CD4-positive, alpha-beta memory T cell (primary cell): ENCODE measurements around the gene CTBS. TPM values are rescaled to one million over a fixed set of nuclear protein-coding genes. Genes with fewer than 3 reads are reported as not detected.

ENCODE experiments used
- CTCF ChIA-PET: fragments of 350-600 bp; sonication (Branson Sonifier 250); formaldehyde crosslinking; loops from one replicate; lab custom pipeline; 2021; ENCODE audit warnings: inconsistent platforms; ENCODE audit not compliant: partially characterized antibody; lab: Charles Lee
- POLR2A ChIA-PET: fragments of 350-600 bp; sonication (Branson Sonifier 250); formaldehyde crosslinking; loops from one replicate; lab custom pipeline; 2021; ENCODE audit not compliant: partially characterized antibody; lab: Charles Lee
- DNase-seq, 5 donors: peaks; one replicate each; pipeline versions ENCODE4 v3.0.0 to v3.0.0-alpha.2; 2020 to 2022; ENCODE audit warnings: mixed read lengths in 1 of 5
- H3K27ac ChIP-seq: one replicate; pipeline ENCODE4 v1.7.0; 2013; ENCODE audit warnings: low read depth, low read length
- H3K27me3 ChIP-seq: 2 replicates; pipeline ENCODE4 v1.7.0; 2013; ENCODE audit warnings: mild to moderate bottlenecking, low read length, moderate library complexity; ENCODE audit not compliant: insufficient read depth
- H3K36me3 ChIP-seq: 2 replicates; pipeline ENCODE4 v1.7.0; 2013; ENCODE audit warnings: mild to moderate bottlenecking, low read length, moderate library complexity; ENCODE audit not compliant: insufficient read depth
- H3K4me1 ChIP-seq: 2 replicates; pipeline ENCODE4 v1.7.0; 2013; ENCODE audit warnings: mild to moderate bottlenecking, low read length, moderate library complexity; ENCODE audit not compliant: insufficient read depth
- H3K4me3 ChIP-seq, 2 donors: one replicate each; pipeline ENCODE4 v1.7.0; 2013; ENCODE audit warnings: low read length in 2 of 2, mild to moderate bottlenecking in 1 of 2
- H3K9me3 ChIP-seq, 2 donors: one replicate each; pipeline ENCODE4 v1.7.0; 2013; ENCODE audit warnings: low read length in 2 of 2, control low read depth in 1 of 2; ENCODE audit not compliant: control insufficient read depth in 1 of 2
- H3K27ac Mint-ChIP-seq, 7 donors: one replicate each; pipeline ENCODE4 v1.8.0; 2020 to 2021; ENCODE audit warnings: mixed read lengths in 7 of 7, mild to moderate bottlenecking in 6 of 7, inconsistent platforms in 3 of 7, moderate library complexity in 3 of 7
- H3K27me3 Mint-ChIP-seq, 2 donors: one replicate each; pipeline ENCODE4 v1.8.0; 2020 to 2021; ENCODE audit warnings: mixed read lengths in 2 of 2
- H3K36me3 Mint-ChIP-seq, 2 donors: one replicate each; pipeline ENCODE4 v1.8.0; 2020 to 2021; ENCODE audit warnings: mixed read lengths in 2 of 2, inconsistent platforms in 1 of 2, mild to moderate bottlenecking in 1 of 2
- H3K4me1 Mint-ChIP-seq, 4 donors: one replicate each; pipeline ENCODE4 v1.8.0; 2020 to 2021; ENCODE audit warnings: mixed read lengths in 4 of 4, mild to moderate bottlenecking in 1 of 4
- H3K4me3 Mint-ChIP-seq, 8 donors: one replicate each; pipeline ENCODE4 v1.8.0; 2020 to 2021; ENCODE audit warnings: mixed read lengths in 8 of 8, mild to moderate bottlenecking in 7 of 8, moderate library complexity in 6 of 8, inconsistent platforms in 3 of 8
- H3K9me3 Mint-ChIP-seq, 8 donors: one replicate each; pipeline ENCODE4 v1.8.0; 2020 to 2021; ENCODE audit warnings: mixed read lengths in 8 of 8, mild to moderate bottlenecking in 5 of 8, inconsistent platforms in 3 of 8, moderate library complexity in 1 of 8
- intact Hi-C: fragments of 100-400 bp; cut with micrococcal nuclease; formaldehyde crosslinking; loops from one replicate; pipeline ENCODE4 v1.15.1; 2023
- polyA plus RNA-seq, 2 donors: library from polyadenylated mRNA; unstranded; fragments of 300-500 nt; fragmentation: Illumina TruSeq; gene quantifications; one replicate each; pipeline ENCODE4 v1.2.3, GENCODE V29; 2021
- total RNA-seq, 2 experiments: library from RNA; stranded (reverse); gene quantifications; one replicate each; pipeline ENCODE4 v1.2.3, GENCODE V29; 2021

CTBS gene, protein sequence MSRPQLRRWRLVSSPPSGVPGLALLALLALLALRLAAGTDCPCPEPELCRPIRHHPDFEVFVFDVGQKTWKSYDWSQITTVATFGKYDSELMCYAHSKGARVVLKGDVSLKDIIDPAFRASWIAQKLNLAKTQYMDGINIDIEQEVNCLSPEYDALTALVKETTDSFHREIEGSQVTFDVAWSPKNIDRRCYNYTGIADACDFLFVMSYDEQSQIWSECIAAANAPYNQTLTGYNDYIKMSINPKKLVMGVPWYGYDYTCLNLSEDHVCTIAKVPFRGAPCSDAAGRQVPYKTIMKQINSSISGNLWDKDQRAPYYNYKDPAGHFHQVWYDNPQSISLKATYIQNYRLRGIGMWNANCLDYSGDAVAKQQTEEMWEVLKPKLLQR
- 10 to 100 TPM; 17.4 to 18.2 TPM for total RNA-seq
- 10 to 100 TPM; 21.7 to 25.4 TPM for polyA plus RNA-seq

DNA sequence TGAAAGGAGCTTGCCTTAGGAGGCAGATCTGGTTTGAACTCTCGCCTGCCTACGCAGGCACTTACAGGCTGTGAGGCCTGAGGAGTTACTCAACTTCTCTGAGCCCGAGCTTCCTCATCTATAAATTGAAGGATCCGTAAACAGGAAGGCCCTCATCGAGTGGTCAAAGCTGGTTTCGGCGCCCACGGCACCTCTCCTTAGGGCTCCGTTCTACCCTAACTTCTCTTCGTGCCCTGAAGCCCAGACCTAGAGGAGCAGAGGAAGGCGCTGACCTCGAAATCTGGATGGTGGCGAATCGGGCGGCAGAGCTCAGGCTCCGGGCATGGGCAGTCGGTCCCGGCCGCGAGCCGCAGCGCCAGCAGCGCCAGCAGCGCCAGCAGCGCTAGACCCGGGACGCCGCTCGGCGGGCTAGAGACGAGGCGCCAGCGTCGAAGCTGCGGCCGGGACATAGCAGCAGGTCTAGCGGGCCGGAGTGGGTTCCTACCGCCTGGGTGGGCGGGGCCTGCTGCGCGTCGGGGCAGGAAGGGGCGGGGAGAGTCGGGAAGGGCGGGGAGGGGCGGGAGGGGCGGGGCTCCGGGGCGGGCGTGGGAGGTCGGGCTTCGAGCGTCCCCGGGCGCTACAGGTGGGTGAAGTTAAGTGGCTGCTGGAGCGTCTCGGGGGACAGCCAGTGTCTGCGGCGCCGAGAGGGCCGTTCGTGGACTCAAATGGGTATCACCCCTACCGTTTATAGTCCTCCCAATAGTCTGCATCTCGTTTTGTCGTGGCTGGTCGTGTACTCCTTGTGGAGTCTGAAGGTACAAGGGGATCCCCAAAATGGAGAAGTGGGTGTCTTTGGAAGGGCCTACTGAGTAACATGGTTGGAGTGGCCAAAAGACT is at the start of gene CTBS:
TSS of gene CTBS (minus strand) at position 474 of the 876 bp plus-strand sequence. CDS start at position 449, 25 bp downstream.
- POLR2A ChIA-PET, result interaction anchor here (0.5 to 4.1 kb wide), 28 partner anchors 9 to 702 kb away, joined by 3 to 75 read pairs (median 4); partner anchors contain the start of genes BCL10, GNG5, PRKACB and RPF1
- Histone ChIP-seq H3K36me3 (no peaks in the 10 kb centered on the region), H3K4me1 (peaks cover 37% of the 10 kb centered on the region), H3K27me3 (no peaks in the 10 kb centered on the region), H3K9me3 (no peaks in the 10 kb centered on the region), H3K4me3 (peak within 1 kb of the TSS; percentile 78 to 97), H3K27ac (peak within 1 kb of the TSS; percentile 98)
- peak; percentile 80 to 84 (median 83) for DNase-seq
- H3K36me3 Mint-ChIP-seq, result peaks cover 11 to 17% of the 10 kb centered on the region in 2 donors
- H3K27me3 Mint-ChIP-seq, result no peaks in the 10 kb centered on the region
- H3K4me1 Mint-ChIP-seq, result peaks cover 29 to 46% (median 39%) of the 10 kb centered on the region in 4 donors
- no peaks in the 10 kb centered on the region for H3K9me3 Mint-ChIP-seq
- peak within 1 kb of the TSS; percentile 96 to 99 (median 98) for H3K4me3 Mint-ChIP-seq
- peak within 1 kb of the TSS; percentile 99 to 100 (median 100) for H3K27ac Mint-ChIP-seq
- intact Hi-C loops, result loop anchor here (1.0 to 5.0 kb wide), 8 partner anchors 47 to 703 kb away; partner anchors contain the start of genes BCL10, GNG5, PRKACB and RPF1
- CTCF ChIA-PET, result interaction anchor here (0.7 to 2.6 kb wide), 16 partner anchors 11 to 433 kb away, joined by 3 to 15 read pairs (median 3); partner anchors contain the start of genes GNG5, PRKACB, RPF1 and SPATA1

DNA sequence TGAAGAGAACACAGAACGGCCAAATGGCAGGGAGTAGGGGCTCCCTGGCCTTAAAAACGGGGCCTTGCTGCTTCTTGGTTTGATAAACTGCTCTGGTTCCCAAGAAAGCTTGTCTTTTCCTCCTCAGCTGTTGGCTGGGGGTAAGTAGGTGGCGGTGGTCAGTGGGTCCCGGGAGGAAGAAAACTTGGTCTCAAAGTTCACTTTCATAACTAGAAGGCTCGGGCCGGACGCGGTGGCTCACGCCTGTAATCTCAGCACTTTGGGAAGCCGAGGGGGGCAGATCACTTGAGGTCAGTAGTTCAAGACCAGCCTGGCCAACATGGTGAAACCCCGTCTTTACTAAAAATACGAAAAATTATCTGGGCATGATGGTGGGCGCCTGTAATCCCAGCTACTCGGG is 47.3 kb upstream of the CTBS start:
- Mint-ChIP-seq H3K4me1 (peaks cover 3 to 19% (median 5%) of the 10 kb centered on the region in 4 donors), H3K9me3 (no peaks in the 10 kb centered on the region), H3K27me3 (peaks cover 2 to 12% of the 10 kb centered on the region in 2 donors), H3K27ac (no peak overlapping the region), H3K4me3 (peak overlapping the region in 1 of 8 donors; percentile 10), H3K36me3 (peaks cover 0 to 1% of the 10 kb centered on the region in 2 donors)
- Histone ChIP-seq H3K36me3 (no peaks in the 10 kb centered on the region), H3K4me3 (no peak overlapping the region), H3K27ac (no peak overlapping the region), H3K4me1 (peaks cover 5% of the 10 kb centered on the region), H3K27me3 (no peaks in the 10 kb centered on the region), H3K9me3 (no peaks in the 10 kb centered on the region)
- DNase-seq, result no peak
- intact Hi-C loops, result loop anchor here (1.0 to 2.0 kb wide), 5 partner anchors 47 to 315 kb away; partner anchors contain the start of genes CTBS and SSX2IP
- ChIA-PET POLR2A (no interaction called here), CTCF (interaction anchor here (0.7 to 9.5 kb wide), 13 partner anchors 9 to 483 kb away, joined by 3 to 85 read pairs (median 5); partner anchors contain the start of genes GNG5, PRKACB and SPATA1)

DNA sequence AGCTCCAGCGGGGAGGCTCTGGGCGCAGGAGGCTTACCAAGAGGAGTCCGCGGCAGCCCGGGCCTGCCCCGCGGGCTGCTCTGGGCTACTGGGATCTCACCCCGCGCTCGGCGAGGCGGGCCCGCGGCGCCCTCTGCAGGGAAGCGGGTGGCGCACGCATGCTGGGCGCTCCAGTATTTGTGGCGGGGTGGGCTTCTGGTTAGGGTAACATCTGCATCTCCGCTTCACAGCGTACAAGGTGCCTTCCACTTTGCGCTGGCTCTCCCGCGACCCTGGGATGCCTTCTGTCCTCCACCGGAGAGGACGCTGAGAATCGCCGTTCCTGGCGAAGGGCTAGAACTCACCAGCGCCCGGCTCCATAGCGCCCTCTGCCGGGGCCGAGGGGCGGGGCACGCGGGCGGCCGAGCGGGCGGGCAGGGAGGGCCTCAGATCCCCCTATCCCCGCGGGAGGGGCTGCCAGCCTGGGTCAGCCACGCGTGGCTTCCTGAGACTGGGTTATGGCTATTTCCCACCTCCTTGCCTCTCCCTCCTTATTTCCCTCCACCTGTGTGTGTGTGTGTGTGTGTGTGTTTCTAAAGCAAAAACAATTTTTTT is 46.6 kb upstream of the CTBS start:
- Histone ChIP-seq H3K36me3 (no peaks in the 10 kb centered on the region), H3K27me3 (no peaks in the 10 kb centered on the region), H3K9me3 (no peaks in the 10 kb centered on the region), H3K27ac (no peak overlapping the region), H3K4me3 (peak overlapping the region; percentile 47 to 69), H3K4me1 (peaks cover 5% of the 10 kb centered on the region)
- peaks cover 0 to 1% of the 10 kb centered on the region in 2 donors for H3K36me3 Mint-ChIP-seq
- H3K9me3 Mint-ChIP-seq, result no peaks in the 10 kb centered on the region
- H3K4me1 Mint-ChIP-seq, result peaks cover 3 to 19% (median 5%) of the 10 kb centered on the region in 4 donors
- peak; percentile 72 to 90 (median 82) for DNase-seq
- ChIA-PET POLR2A (interaction anchor here (1.4 to 1.7 kb wide), 2 partner anchors 47 to 179 kb away, joined by 6 to 7 read pairs; partner anchors contain the start of gene CTBS), CTCF (interaction anchor here (0.7 to 9.5 kb wide), 23 partner anchors 8 to 493 kb away, joined by 3 to 85 read pairs (median 5); partner anchors contain the start of genes GNG5, PRKACB and SPATA1)
- intact Hi-C loops, result loop anchor here (1.0 to 2.0 kb wide), 9 partner anchors 47 to 690 kb away; partner anchors contain the start of genes CTBS, GNG5, SPATA1 and SSX2IP
- peak overlapping the region in 6 of 7 donors; percentile 9 to 94 (median 84) for H3K27ac Mint-ChIP-seq
- H3K27me3 Mint-ChIP-seq, result peaks cover 0 to 6% of the 10 kb centered on the region in 2 donors
- H3K4me3 Mint-ChIP-seq, result peak overlapping the region; percentile 89 to 96 (median 93)

DNA sequence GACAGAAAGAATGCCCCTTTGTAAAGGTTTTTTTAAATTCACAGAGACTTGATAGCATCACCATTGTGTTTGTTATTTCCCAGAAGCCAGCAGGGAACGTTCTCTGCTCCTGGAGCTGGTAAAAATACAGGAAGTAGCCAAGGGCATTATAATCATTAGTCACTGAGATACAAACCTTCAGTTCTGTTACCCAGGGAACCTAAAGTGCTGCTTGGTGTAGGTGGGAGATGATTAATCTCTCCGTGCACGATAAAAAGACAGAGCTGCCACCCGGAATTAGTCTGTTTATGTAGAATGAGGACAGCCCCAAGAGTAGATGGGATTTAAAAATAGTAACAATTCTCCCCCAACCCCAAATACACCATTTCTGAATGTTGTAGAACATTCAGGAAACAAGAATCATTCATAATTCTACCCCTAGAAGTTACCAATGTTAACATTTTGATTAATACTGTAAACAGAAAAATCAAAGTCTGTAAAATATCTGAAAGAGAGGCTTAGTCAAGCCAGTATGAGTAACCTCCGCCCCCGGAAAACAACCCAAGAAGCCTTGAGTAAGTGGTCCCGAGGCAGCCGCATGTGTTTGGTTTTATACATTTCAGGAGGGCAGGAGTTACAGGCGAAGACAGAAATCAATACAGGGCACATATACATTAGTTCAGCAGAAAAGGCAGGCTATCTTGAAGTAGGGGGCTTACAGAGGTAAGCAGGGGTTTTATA is 45.3 kb upstream of the CTBS start:
- Mint-ChIP-seq H3K4me3 (peak overlapping the region; percentile 7 to 76 (median 65)), H3K27ac (peak overlapping the region in 3 of 7 donors; percentile 1 to 17 (median 3)), H3K9me3 (peaks cover 0 to 1% (median 0%) of the 10 kb centered on the region in 8 donors), H3K27me3 (peaks cover 0 to 3% of the 10 kb centered on the region in 2 donors), H3K36me3 (peaks cover 0 to 1% of the 10 kb centered on the region in 2 donors), H3K4me1 (peaks cover 3 to 19% (median 5%) of the 10 kb centered on the region in 4 donors)
- intact Hi-C loops, result loop anchor here (1.0 to 2.0 kb wide), 7 partner anchors 71 to 688 kb away; partner anchors contain the start of genes GNG5, SPATA1 and SSX2IP
- no peaks in the 10 kb centered on the region for H3K9me3 ChIP-seq
- no peak overlapping the region for H3K4me3 ChIP-seq
- H3K4me1 ChIP-seq, result peaks cover 5% of the 10 kb centered on the region
- no peak overlapping the region for H3K27ac ChIP-seq
- no peak for DNase-seq
- CTCF ChIA-PET, result interaction anchor here (0.6 to 9.5 kb wide), 21 partner anchors 8 to 492 kb away, joined by 3 to 85 read pairs (median 4); partner anchors contain the start of genes CTBS and PRKACB
- no peaks in the 10 kb centered on the region for H3K36me3 ChIP-seq
- H3K27me3 ChIP-seq, result no peaks in the 10 kb centered on the region
- POLR2A ChIA-PET, result interaction anchor here (1.4 to 1.7 kb wide), 2 partner anchors 46 to 177 kb away, joined by 6 to 7 read pairs; partner anchors contain the start of gene CTBS

DNA sequence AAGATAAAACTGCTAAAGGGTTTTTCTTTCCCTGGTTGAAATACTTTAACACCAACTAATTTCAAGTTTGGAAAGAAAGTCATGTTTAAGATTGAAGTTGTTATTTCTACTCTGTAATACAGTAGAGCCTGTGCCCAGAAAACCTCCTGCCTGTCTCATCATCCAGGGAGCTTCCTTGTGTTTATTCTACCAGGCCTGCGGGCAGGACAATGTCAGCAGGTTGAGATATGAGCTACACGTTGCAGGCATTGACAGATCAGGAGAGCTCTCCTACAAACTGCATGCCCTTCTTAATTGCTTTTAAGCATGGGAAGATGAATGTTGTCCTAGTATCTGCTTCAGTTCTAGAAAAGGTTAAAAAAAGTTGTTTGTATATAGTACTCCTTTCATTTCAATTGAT is 43.1 kb upstream of the CTBS start:
- Mint-ChIP-seq H3K9me3 (peaks cover 0 to 9% (median 5%) of the 10 kb centered on the region in 8 donors), H3K4me3 (no peak overlapping the region), H3K27me3 (peaks cover 0 to 3% of the 10 kb centered on the region in 2 donors), H3K27ac (no peak overlapping the region), H3K4me1 (peaks cover 3 to 15% (median 5%) of the 10 kb centered on the region in 4 donors), H3K36me3 (peaks cover 0 to 1% of the 10 kb centered on the region in 2 donors)
- no peaks in the 10 kb centered on the region for H3K9me3 ChIP-seq
- H3K36me3 ChIP-seq, result no peaks in the 10 kb centered on the region
- no peak overlapping the region for H3K4me3 ChIP-seq
- no peak for DNase-seq
- ChIA-PET POLR2A (no interaction called here), CTCF (interaction anchor here (9.5 kb wide), 1 partner anchor 175 kb away, joined by 85 read pairs; no protein-coding TSS in a partner anchor)
- no peaks in the 10 kb centered on the region for H3K27me3 ChIP-seq
- H3K4me1 ChIP-seq, result peaks cover 5% of the 10 kb centered on the region
- H3K27ac ChIP-seq, result no peak overlapping the region
- intact Hi-C loops, result no loop called here
